ENCODE data around the gene ANAPC16. TPM values are rescaled to one million over a fixed set of nuclear protein-coding genes. Genes with fewer than 3 reads are reported as not detected.

ANAPC16 gene
- polyA plus RNA-seq, 1 donor from 2014 or later: 209 TPM

DNA sequence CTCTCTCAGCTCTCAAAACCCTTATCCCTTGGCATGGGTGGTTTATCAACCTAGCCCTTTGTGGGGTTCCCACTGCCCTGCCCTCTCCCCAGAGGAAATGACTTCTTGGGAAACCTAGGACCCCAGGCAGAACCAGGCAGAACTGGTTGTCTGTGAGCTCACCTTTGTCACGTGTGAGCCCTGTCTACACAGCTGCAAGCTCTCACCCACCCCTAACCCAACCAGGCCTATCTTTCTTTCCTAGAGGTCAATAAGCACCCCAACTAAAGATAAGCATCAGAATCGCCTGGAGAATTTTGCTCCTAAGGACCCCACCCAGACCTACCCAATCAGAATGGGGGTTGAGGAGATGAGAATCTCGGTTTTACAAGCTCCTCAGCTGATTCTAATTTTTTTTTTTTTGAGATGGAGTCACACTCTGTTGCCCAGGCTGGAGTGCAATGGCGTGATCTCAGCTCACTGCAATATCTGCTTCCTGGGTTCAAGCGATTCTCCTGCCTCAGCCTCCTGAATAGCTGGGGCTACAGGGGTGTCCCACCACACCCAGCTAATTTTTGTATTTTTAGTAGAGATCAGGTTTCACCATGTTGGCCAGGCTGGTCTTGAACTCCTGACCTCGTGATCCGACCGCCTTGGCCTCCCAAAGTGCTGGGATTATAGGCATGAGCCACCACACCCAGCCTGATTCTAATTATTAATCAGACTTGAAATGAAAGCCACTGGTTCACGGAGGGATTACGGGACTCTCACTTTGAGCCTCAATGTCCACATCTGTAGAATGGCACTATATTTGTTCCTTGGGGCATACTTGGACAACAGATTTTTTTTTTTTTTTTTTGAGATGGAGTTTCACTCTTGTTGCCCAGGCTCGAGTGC lies 50.4 kb downstream of the ANAPC16 start:
- TF ChIP-seq RAD21 (conservative IDR thresholded peaks at IDR 0.05) (no peak), MXI1 (conservative IDR thresholded peaks at IDR 0.05; ENCODE audit: poor library complexity, severe bottlenecking) (no peak), POLR2AphosphoS5 (IDR thresholded peaks at IDR 0.05) (no peak), TAF1 (IDR thresholded peaks at IDR 0.05; ENCODE audit: low read depth) (no peak), EZH2 (IDR thresholded peaks at IDR 0.05; ENCODE audit: borderline replicate concordance, insufficient read depth, low read length, poor library complexity, severe bottlenecking) (no peak), EP300 (conservative IDR thresholded peaks at IDR 0.05; ENCODE audit: poor library complexity, severe bottlenecking) (no peak), SMC3 (conservative IDR thresholded peaks at IDR 0.05; ENCODE audit: poor library complexity) (no peak)
- TF ChIP-seq, protein P1, sequence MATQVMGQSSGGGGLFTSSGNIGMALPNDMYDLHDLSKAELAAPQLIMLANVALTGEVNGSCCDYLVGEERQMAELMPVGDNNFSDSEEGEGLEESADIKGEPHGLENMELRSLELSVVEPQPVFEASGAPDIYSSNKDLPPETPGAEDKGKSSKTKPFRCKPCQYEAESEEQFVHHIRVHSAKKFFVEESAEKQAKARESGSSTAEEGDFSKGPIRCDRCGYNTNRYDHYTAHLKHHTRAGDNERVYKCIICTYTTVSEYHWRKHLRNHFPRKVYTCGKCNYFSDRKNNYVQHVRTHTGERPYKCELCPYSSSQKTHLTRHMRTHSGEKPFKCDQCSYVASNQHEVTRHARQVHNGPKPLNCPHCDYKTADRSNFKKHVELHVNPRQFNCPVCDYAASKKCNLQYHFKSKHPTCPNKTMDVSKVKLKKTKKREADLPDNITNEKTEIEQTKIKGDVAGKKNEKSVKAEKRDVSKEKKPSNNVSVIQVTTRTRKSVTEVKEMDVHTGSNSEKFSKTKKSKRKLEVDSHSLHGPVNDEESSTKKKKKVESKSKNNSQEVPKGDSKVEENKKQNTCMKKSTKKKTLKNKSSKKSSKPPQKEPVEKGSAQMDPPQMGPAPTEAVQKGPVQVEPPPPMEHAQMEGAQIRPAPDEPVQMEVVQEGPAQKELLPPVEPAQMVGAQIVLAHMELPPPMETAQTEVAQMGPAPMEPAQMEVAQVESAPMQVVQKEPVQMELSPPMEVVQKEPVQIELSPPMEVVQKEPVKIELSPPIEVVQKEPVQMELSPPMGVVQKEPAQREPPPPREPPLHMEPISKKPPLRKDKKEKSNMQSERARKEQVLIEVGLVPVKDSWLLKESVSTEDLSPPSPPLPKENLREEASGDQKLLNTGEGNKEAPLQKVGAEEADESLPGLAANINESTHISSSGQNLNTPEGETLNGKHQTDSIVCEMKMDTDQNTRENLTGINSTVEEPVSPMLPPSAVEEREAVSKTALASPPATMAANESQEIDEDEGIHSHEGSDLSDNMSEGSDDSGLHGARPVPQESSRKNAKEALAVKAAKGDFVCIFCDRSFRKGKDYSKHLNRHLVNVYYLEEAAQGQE (IDR thresholded peaks at IDR 0.05; ENCODE audit: borderline replicate concordance): no peak
- TF ChIP-seq, protein P2, sequence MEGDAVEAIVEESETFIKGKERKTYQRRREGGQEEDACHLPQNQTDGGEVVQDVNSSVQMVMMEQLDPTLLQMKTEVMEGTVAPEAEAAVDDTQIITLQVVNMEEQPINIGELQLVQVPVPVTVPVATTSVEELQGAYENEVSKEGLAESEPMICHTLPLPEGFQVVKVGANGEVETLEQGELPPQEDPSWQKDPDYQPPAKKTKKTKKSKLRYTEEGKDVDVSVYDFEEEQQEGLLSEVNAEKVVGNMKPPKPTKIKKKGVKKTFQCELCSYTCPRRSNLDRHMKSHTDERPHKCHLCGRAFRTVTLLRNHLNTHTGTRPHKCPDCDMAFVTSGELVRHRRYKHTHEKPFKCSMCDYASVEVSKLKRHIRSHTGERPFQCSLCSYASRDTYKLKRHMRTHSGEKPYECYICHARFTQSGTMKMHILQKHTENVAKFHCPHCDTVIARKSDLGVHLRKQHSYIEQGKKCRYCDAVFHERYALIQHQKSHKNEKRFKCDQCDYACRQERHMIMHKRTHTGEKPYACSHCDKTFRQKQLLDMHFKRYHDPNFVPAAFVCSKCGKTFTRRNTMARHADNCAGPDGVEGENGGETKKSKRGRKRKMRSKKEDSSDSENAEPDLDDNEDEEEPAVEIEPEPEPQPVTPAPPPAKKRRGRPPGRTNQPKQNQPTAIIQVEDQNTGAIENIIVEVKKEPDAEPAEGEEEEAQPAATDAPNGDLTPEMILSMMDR (IDR thresholded peaks at IDR 0.05; ENCODE audit: poor library complexity, severe bottlenecking): no peak
- Histone ChIP-seq H3K4me2 (ENCODE audit: low read length) (no peak overlapping the region), H3K9ac (ENCODE audit: low read length) (no peak overlapping the region), H3F3A (ENCODE audit: insufficient read depth, low read length, poor library complexity, severe bottlenecking) (peaks cover under 1% of the 10 kb centered on the region), H3K79me2 (replicated peaks; ENCODE audit: insufficient read depth, low read length) (no peaks in the 10 kb centered on the region), H3K27ac (ENCODE audit: low read length) (no peak overlapping the region), H2AFZ (ENCODE audit: low read depth, low read length) (no peak overlapping the region), H3K9me3 (ENCODE audit: low read length) (no peaks in the 10 kb centered on the region), H4K20me1 (ENCODE audit: insufficient read depth) (no peaks in the 10 kb centered on the region), H3K36me3 (ENCODE audit: insufficient read depth, low read length) (no peaks in the 10 kb centered on the region), H3K4me3 (ENCODE audit: low read length) (no peak overlapping the region), H3K27me3 (ENCODE audit: insufficient read depth, low read depth, low read length) (no peaks in the 10 kb centered on the region), H3K9me2 (ENCODE audit: insufficient read depth, low read length) (no peaks in the 10 kb centered on the region)

DNA sequence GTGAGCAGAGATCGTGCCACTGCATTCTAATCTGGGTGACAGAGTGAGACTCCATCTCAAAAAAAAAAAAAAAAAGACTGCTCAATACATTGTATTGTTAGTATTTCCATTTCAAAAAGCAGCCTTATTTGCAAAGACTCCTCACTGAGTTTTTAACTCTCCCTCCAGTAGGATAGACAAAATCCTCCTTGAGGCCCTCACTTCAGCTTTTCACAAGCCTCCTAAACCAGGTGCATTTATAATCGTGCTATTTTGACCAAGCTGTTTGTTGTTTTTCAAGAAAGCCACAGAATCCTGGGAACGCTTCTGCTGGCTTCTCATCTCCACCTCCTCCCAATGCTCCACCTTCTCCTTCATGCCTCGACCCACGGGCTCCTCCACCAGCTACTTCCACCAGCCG lies 51.6 kb downstream of the ANAPC16 start:
- Histone ChIP-seq H3K9ac (ENCODE audit: low read length) (no peak overlapping the region), H3K79me2 (replicated peaks; ENCODE audit: insufficient read depth, low read length) (no peaks in the 10 kb centered on the region), H3K36me3 (ENCODE audit: insufficient read depth, low read length) (no peaks in the 10 kb centered on the region), H3K27ac (ENCODE audit: low read length) (no peak overlapping the region), H3K9me3 (ENCODE audit: low read length) (no peaks in the 10 kb centered on the region), H3F3A (ENCODE audit: insufficient read depth, low read length, poor library complexity, severe bottlenecking) (peaks cover 2% of the 10 kb centered on the region), H3K9me2 (ENCODE audit: insufficient read depth, low read length) (no peaks in the 10 kb centered on the region), H3K4me2 (ENCODE audit: low read length) (no peak overlapping the region), H4K20me1 (ENCODE audit: insufficient read depth) (no peaks in the 10 kb centered on the region), H2AFZ (ENCODE audit: low read depth, low read length) (no peak overlapping the region), H3K4me3 (ENCODE audit: low read length) (no peak overlapping the region), H3K27me3 (ENCODE audit: insufficient read depth, low read depth, low read length) (no peaks in the 10 kb centered on the region)
- TF ChIP-seq MXI1 (conservative IDR thresholded peaks at IDR 0.05; ENCODE audit: poor library complexity, severe bottlenecking) (no peak), SMC3 (conservative IDR thresholded peaks at IDR 0.05; ENCODE audit: poor library complexity) (no peak), EP300 (conservative IDR thresholded peaks at IDR 0.05; ENCODE audit: poor library complexity, severe bottlenecking) (no peak), EZH2 (IDR thresholded peaks at IDR 0.05; ENCODE audit: borderline replicate concordance, insufficient read depth, low read length, poor library complexity, severe bottlenecking) (no peak), RAD21 (conservative IDR thresholded peaks at IDR 0.05) (no peak), POLR2AphosphoS5 (IDR thresholded peaks at IDR 0.05) (no peak), TAF1 (IDR thresholded peaks at IDR 0.05; ENCODE audit: low read depth) (no peak)
- TF ChIP-seq, protein P1 (IDR thresholded peaks at IDR 0.05; ENCODE audit: borderline replicate concordance): no peak
- TF ChIP-seq, protein P2 (IDR thresholded peaks at IDR 0.05; ENCODE audit: poor library complexity, severe bottlenecking): no peak
